HG03108 (cell line): ENCODE results near the gene F11.
"Not testable (repeated sequence)": the region's sequence is repeated elsewhere in the genome, so short reads cannot be mapped to it uniquely, and the experiment has no call there.

Experiments used
- ATAC-seq: cut with Tn5 transposase; IDR thresholded peaks from one replicate; pipeline ENCODE4 v1.9.1; 2021; ENCODE audit warnings: moderate library complexity; ENCODE audit not compliant: unreplicated experiment

The F11 gene

GRCh38 chr4:186298031-186298647 is 32.1 kb downstream of the F11 start:
- ATAC-seq: no peak

- no peak for ATAC-seq
These were observed 33.3 kb downstream of the F11 start for GRCh38 chr4:186299291-186299690.

- no peak for ATAC-seq
These were observed 34.8 kb downstream of the F11 start for GRCh38 chr4:186300659-186301390.

- no peak for ATAC-seq
These were observed 38.2 kb downstream of the F11 start for GRCh38 chr4:186304216-186304615.

- no peak for ATAC-seq
These were observed 39.0 kb downstream of the F11 start for GRCh38 chr4:186304866-186305505.

GRCh38 chr4:186307497-186307896 is 41.5 kb downstream of the F11 start:
- no peak for ATAC-seq

GRCh38 chr4:186307916-186308315 is 41.9 kb downstream of the F11 start:
- no peak for ATAC-seq

- no peak for ATAC-seq
These were observed 52.5 kb downstream of the F11 start for GRCh38 chr4:186318481-186318880.

GRCh38 chr4:186324660-186325059 is 58.7 kb downstream of the F11 start:
- not testable (repeated sequence) for ATAC-seq

GRCh38 chr4:186326391-186326790 is 60.4 kb downstream of the F11 start:
- ATAC-seq: no peak

GRCh38 chr4:186329372-186329771 is 63.4 kb downstream of the F11 start:
- no peak for ATAC-seq

- ATAC-seq: no peak
These were observed 64.4 kb downstream of the F11 start for GRCh38 chr4:186330368-186330767.

GRCh38 chr4:186335793-186336192 is 69.8 kb downstream of the F11 start:
- no peak for ATAC-seq
